Measurements from ENCODE around the gene GRSF1.

DNA sequence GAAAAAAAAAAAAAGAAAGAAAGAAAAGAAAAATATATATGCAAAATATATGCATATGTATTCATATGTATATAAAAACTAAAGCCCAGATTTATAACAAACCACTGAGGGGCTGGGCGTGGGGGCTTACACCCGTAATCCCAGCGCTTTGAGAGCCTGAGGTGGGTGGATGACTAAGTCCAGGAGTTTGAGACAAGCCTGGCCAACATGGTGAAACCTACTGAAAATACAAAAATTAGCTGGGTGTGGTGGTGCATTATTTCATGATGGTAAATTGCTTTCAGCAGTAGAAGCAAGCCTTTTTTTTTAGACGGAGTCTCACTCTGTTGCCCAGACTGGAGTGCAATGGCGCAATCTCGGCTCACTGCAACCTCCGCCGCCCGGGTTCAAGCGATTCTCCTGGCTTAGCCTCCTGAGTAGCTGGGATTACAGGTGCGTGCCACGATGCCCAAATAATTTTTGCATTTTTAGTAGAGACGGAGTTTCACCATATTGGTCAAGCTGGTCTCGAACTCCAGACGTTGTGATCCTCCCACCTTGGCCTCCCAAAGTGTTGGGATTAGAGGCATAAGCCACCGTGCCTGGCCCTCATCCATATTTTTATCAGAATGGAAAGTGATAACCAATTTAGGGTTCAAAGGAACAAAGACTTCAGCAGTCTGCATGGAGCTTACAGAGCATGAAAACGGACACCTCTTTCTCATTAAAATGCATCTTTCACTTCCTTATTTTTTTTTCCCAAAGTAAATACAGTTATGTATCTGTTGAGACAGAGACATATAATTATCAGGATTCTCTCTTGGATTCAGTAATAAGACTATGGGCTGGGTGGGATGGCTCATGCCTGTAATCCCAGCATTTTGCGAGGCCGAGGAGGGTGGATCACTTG lies 34.8 kb upstream of the GRSF1 start:
- TF ChIP-seq, protein P1, sequence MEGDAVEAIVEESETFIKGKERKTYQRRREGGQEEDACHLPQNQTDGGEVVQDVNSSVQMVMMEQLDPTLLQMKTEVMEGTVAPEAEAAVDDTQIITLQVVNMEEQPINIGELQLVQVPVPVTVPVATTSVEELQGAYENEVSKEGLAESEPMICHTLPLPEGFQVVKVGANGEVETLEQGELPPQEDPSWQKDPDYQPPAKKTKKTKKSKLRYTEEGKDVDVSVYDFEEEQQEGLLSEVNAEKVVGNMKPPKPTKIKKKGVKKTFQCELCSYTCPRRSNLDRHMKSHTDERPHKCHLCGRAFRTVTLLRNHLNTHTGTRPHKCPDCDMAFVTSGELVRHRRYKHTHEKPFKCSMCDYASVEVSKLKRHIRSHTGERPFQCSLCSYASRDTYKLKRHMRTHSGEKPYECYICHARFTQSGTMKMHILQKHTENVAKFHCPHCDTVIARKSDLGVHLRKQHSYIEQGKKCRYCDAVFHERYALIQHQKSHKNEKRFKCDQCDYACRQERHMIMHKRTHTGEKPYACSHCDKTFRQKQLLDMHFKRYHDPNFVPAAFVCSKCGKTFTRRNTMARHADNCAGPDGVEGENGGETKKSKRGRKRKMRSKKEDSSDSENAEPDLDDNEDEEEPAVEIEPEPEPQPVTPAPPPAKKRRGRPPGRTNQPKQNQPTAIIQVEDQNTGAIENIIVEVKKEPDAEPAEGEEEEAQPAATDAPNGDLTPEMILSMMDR (IDR thresholded peaks at IDR 0.05): no peak
- no peak for TF ChIP-seq POLR2A (IDR thresholded peaks at IDR 0.05)

Data from prostate gland (tissue), 2 donors.